ENCODE measurements around the gene D2HGDH.

GRCh38 chr2:241768251-241768711 lies 33.9 kb downstream of the D2HGDH start:
- TF ChIP-seq CTCF (IDR thresholded peaks at IDR 0.05) (no peak), POLR2A (IDR thresholded peaks at IDR 0.05) (no peak)
